A549 treated with CpdA at 1 μM for 4 hours (cell line): Measurements from ENCODE around the gene PROX2. TPM values are rescaled to one million over a fixed set of nuclear protein-coding genes. Genes with fewer than 3 reads are reported as not detected.

Experiments used
- total RNA-seq: library from RNA; stranded (reverse); fragments of 200-300 nt; extraction: Qiagen RNA extraction; gene quantifications from 5 replicates; pipeline ENCODE4 v1.2.3, GENCODE V29; 2022; ENCODE audit warnings: low read depth

The PROX2 gene, protein sequence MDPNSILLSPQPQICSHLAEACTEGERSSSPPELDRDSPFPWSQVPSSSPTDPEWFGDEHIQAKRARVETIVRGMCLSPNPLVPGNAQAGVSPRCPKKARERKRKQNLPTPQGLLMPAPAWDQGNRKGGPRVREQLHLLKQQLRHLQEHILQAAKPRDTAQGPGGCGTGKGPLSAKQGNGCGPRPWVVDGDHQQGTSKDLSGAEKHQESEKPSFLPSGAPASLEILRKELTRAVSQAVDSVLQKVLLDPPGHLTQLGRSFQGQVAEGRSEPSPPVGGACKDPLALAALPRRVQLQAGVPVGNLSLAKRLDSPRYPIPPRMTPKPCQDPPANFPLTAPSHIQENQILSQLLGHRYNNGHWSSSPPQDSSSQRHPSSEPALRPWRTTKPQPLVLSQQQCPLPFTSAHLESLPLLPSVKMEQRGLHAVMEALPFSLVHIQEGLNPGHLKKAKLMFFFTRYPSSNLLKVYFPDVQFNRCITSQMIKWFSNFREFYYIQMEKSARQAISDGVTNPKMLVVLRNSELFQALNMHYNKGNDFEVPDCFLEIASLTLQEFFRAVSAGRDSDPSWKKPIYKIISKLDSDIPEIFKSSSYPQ
- total RNA-seq: not detected in 5 replicates

DNA sequence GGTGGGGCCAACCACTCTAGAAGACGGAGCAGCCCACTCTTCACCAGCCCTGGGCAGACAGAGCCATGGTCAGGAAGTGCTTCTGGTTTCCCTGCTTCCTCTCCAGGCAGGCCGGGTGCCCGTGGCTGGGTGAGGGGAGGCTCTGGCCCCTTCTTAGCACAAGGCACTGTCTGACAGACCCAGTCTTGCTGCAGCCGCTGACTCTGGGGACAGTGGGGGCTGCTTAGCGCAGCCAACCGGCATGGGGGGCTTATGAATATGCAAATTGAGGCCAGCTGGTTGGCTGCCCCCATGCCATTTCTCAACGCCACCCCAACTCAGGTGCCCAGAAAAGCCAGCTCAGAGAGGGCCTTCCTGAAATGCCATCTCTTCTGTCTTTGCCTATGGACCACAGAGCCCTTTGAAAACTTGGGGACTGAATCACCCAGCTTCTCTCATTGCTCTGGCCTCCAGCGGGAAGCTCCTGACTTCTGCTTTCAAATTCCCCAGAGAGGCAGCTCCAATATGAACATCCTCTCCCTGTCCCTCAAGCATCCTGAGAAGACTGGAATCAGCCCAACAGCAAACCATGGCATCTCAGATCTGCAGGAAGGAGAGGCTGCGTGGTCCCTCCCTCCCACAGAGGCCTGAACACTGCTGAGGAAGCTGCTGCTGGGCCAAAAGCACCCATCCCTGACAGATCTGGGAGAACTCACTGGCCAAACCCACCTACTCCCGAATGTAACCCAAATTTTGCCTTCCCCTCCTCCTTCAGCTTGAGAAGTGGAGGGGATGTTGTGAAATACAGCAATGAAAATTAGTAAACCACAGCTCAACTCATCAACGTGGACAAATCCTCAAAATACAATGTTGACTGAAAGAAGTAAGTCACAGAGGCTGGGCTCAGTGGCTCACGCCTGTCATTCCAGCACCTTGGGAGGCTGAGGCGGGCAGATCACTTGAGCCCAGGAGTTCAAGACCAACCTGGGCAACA lies at the start of gene PROX2:
PROX2 (minus strand) TSS at position 205 of the 973 bp plus-strand sequence. CDS start 12,311 bp downstream, outside the sequence.

DNA sequence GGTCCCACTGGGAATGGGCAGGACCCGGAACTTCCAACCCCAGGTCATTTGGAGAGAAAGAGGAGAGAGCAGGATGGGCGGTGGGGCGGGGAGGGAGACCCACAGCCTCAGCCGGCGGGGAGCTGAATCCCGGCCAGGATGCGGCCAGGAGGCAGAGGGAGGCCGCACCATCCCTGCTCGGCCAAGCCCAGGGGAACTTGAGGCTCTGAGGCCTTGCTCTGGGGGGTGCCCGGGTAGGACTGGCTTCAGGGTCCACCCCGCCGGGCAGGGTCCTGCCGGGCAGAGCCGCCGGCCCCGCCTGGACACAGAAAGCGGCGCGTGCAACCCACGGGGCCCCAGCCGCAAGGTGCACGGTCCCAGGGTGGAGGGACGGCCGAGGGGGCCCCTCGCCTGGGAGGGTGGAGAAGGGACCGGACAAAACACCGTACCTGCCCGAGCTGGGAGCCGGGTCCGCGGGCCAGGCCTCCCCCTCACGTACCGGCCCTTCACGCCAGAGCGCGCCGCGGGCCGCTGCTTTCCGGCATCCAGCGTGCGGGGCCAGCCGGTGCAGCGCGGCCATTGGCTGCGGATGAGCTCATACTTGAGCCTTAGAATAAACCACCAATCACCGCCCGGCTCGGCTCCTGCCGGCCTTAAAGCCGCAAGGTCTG lies 46.9 kb upstream of the PROX2 start, which contains the start of gene RPS6KL1:
RPS6KL1 (minus strand) TSS at position 509 of the 650 bp plus-strand sequence. CDS start 1,719 bp downstream, outside the sequence.

DNA sequence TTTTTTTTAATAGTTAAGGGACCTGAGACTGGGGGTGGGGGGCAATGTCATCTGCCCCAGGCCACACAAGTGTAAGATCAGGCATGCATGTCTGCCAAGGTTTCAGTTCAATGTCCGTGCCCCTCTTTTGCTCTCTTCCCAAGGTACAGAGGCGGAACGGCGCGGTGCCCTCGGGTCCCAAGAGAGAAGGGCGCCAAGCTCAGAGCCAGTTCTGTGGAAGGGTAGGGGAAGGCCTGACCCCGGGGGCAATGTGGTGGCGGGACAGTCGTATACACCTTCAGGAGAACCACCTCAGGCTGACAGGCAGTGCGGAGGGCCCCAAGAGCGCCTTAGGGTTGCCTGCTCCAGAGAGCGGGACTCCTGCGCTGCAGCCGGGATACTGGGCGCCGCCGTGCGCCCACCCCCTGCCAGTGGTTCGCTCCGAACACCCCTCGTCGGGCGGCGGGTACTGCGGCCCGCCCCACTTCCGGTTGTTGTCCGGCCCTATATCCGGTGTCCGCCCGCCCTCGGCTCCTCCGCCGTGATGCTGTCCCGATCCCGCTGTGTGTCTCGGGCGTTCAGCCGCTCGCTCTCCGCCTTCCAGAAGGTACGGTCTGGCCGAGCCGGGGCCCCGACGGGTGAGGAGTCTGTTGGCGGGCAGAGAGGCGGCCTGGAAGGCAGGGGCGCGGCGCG lies 5.6 kb upstream of the PROX2 start, which contains the start of gene DLST:
DLST (plus strand) TSS at position 486 of the 672 bp plus-strand sequence; CDS start at position 524, 38 bp downstream.

Other genes starting within 250 kb of the PROX2 start
- gene AREL1, start 163.1 kb downstream of the PROX2 start, total RNA-seq: 22.2 to 30.3 TPM (median 27.1 TPM) in 5 replicates
- gene FCF1, start 163.0 kb downstream of the PROX2 start, total RNA-seq: 47.0 to 85.0 TPM (median 54.5 TPM) in 5 replicates
- gene YLPM1, start 112.8 kb downstream of the PROX2 start, total RNA-seq: 37.9 to 53.0 TPM (median 41.8 TPM) in 5 replicates
- 92.4 to 99.9 TPM (median 97.6 TPM) in 5 replicates for gene DLST, start 5.8 kb upstream of the PROX2 start, total RNA-seq
- 0.23 to 0.82 TPM (median 0.50 TPM) in 5 replicates for gene RPS6KL1, start 47.1 kb upstream of the PROX2 start, total RNA-seq
- gene PGF, start 79.5 kb upstream of the PROX2 start, total RNA-seq: 1.7 to 3.8 TPM (median 3.5 TPM) in 5 replicates
- 71.4 to 82.3 TPM (median 76.3 TPM) in 5 replicates for gene EIF2B2, start 126.8 kb upstream of the PROX2 start, total RNA-seq
- gene MLH3, start 175.3 kb upstream of the PROX2 start, total RNA-seq: 12.0 to 19.7 TPM (median 17.4 TPM) in 5 replicates
- 21.3 to 25.2 TPM (median 23.6 TPM) in 5 replicates for gene ACYP1, start 187.9 kb upstream of the PROX2 start, total RNA-seq
- 2.2 to 3.1 TPM (median 2.8 TPM) in 5 replicates for gene ZC2HC1C, start 193.5 kb upstream of the PROX2 start, total RNA-seq